Neural cell (in vitro differentiated cells): Measurements from ENCODE around the gene GRIFIN.

Source experiments
- CTCF ChIP-seq: fragments of 450-650 bp; IDR thresholded peaks from 2 replicates; pipeline ENCODE4 v1.5.1; 2014; ENCODE audit warnings: antibody characterized with exemption, mild to moderate bottlenecking, moderate library complexity; ENCODE audit not compliant: poor library complexity, severe bottlenecking
- EP300 ChIP-seq: fragments of 450-650 bp; conservative IDR thresholded peaks from 2 replicates; pipeline ENCODE4 v1.6.1; 2014; ENCODE audit warnings: antibody characterized with exemption, mild to moderate bottlenecking, moderate library complexity; ENCODE audit not compliant: poor library complexity, severe bottlenecking
- POLR2AphosphoS5 ChIP-seq: IDR thresholded peaks from 2 replicates; pipeline ENCODE4 v1.6.1; 2012
- RAD21 ChIP-seq: fragments of 450-650 bp; conservative IDR thresholded peaks from 2 replicates; pipeline ENCODE4 v1.6.1; 2014; ENCODE audit warnings: antibody characterized with exemption, mild to moderate bottlenecking, moderate library complexity
- REST ChIP-seq: IDR thresholded peaks from 2 replicates; pipeline ENCODE4 v1.6.1; 2012; ENCODE audit warnings: borderline replicate concordance

DNA sequence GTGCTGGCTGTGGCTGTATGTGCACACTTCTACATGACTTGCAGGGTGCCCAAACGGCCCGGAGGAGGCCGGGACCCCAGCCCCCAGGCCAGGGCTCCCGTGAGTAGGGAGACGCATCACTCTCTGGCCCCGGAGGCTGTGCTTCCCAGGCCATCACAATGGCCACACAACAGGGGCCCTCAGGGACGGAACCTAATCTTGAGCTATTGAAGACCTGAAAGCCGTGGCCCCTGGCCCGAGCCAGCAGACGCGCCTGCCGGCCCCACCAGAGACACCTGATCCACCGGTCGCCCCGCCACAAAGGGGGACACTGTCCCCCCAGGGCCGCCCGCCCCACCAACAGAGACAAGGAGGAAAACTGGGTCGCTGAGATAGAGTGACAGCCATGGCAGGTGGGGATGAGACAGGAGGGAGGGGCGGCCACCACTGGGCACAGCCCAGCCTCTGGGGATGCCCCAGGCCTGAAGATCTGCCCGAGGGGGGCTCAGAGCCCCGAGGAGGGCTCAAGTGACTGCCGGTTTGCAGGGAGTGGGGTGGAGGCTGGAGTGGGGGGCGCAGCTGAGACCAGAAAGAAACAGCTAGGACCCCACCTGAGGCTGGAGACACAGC, 33.2 kb upstream of the GRIFIN start:
- no peak for TF ChIP-seq CTCF
- no peak for TF ChIP-seq RAD21
- no peak for TF ChIP-seq POLR2AphosphoS5
- no peak for TF ChIP-seq EP300
- no peak for TF ChIP-seq REST
